Esophagus (tissue), 2 donors: ENCODE data around the gene OGFOD2. TPM values are rescaled to one million over a fixed set of nuclear protein-coding genes. Genes with fewer than 3 reads are reported as not detected.

Experiments
- H3K27ac ChIP-seq, 2 donors: one replicate each; pipeline ENCODE4 v1.5.1; 2013; ENCODE audit warnings: low read depth in 2 of 2, mild to moderate bottlenecking in 2 of 2, inconsistent platforms in 1 of 2, low read length in 1 of 2, moderate library complexity in 1 of 2
- H3K27me3 ChIP-seq, 2 donors: one replicate each; pipeline ENCODE4 v1.6.1; 2013; ENCODE audit warnings: low read length in 2 of 2, control low read depth in 1 of 2, mild to moderate bottlenecking in 1 of 2; ENCODE audit not compliant: insufficient read depth in 2 of 2, control insufficient read depth in 1 of 2
- H3K36me3 ChIP-seq, 2 donors: one replicate each; pipeline ENCODE4 v1.6.1; 2013; ENCODE audit warnings: low read length in 1 of 2; ENCODE audit not compliant: control insufficient read depth in 2 of 2, insufficient read depth in 2 of 2
- H3K4me1 ChIP-seq, 2 donors: one replicate each; pipeline ENCODE4 v1.6.1; 2013; ENCODE audit warnings: low read length in 1 of 2; ENCODE audit not compliant: control insufficient read depth in 2 of 2, insufficient read depth in 2 of 2
- H3K4me3 ChIP-seq, 2 donors: one replicate each; pipeline ENCODE4 v1.5.1; 2013; ENCODE audit warnings: low read length in 2 of 2, mild to moderate bottlenecking in 2 of 2, low read depth in 1 of 2, moderate library complexity in 1 of 2
- H3K9me3 ChIP-seq, 2 donors: one replicate each; pipeline ENCODE4 v1.6.1; 2013; ENCODE audit warnings: mild to moderate bottlenecking in 2 of 2, low read depth in 1 of 2, low read length in 1 of 2, moderate library complexity in 1 of 2; ENCODE audit not compliant: control insufficient read depth in 2 of 2, insufficient read depth in 1 of 2
- WGBS, 2 donors: extraction: QIAGEN DNeasy Blood & Tissue Kit; methylation state at CpG; one replicate each; pipeline ENCODE4 v1.1.7; 2013; 5-methylcytosine and 5-hydroxymethylcytosine counted together
- polyA plus RNA-seq, 2 donors: library from polyadenylated mRNA; stranded (reverse); fragments of 200-250 nt; gene quantifications; one replicate each; pipeline ENCODE4 v1.2.3, GENCODE V29; 2013
- donor health status: healthy with polysubstance abuse.
- donor health status: Bipolar disorder and iron deficiency.

The OGFOD2 gene
- polyA plus RNA-seq, 2 donors, result 10.8 to 11.5 TPM

- H3K27ac ChIP-seq, result no peak overlapping the region
- peaks cover 3 to 4% of the 10 kb centered on the region in 2 donors for H3K4me1 ChIP-seq
- H3K27me3 ChIP-seq, result no peaks in the 10 kb centered on the region
- no peaks in the 10 kb centered on the region for H3K9me3 ChIP-seq
- 93 to 94% methylated on average over 25 of the region's 25 CpGs for WGBS, 2 donors
- no peak overlapping the region for H3K4me3 ChIP-seq
- peaks cover 5 to 26% of the 10 kb centered on the region in 2 donors for H3K36me3 ChIP-seq
Observed at GRCh38 chr12:122997343-122998250, 22.6 kb downstream of the OGFOD2 start.

DNA sequence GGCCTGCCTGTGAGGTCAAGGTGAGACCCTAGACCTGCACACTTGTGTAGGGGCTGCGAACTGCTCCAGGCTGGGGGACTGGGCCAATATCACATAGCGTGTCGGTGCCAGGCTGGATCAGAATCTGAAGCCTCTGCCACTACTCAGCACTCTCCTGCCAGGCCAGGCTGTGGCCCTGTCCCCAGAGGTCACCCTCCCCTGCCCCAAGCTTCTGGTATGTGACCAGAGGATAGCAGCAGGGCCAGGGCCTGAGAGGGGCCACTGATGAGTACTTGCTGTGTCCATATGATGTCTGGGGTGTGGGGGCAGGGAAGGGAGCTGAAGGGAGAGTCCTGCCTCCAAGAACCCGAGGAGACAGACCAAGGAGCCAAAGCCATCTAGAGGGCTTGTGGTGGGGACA lies 23.3 kb downstream of the OGFOD2 start:
- 90 to 91% methylated on average over 4 of the region's 4 CpGs for WGBS, 2 donors
- H3K36me3 ChIP-seq, result peaks cover 5 to 26% of the 10 kb centered on the region in 2 donors
- H3K27ac ChIP-seq, result no peak overlapping the region
- peaks cover 3 to 4% of the 10 kb centered on the region in 2 donors for H3K4me1 ChIP-seq
- no peaks in the 10 kb centered on the region for H3K9me3 ChIP-seq
- no peaks in the 10 kb centered on the region for H3K27me3 ChIP-seq
- no peak overlapping the region for H3K4me3 ChIP-seq

DNA sequence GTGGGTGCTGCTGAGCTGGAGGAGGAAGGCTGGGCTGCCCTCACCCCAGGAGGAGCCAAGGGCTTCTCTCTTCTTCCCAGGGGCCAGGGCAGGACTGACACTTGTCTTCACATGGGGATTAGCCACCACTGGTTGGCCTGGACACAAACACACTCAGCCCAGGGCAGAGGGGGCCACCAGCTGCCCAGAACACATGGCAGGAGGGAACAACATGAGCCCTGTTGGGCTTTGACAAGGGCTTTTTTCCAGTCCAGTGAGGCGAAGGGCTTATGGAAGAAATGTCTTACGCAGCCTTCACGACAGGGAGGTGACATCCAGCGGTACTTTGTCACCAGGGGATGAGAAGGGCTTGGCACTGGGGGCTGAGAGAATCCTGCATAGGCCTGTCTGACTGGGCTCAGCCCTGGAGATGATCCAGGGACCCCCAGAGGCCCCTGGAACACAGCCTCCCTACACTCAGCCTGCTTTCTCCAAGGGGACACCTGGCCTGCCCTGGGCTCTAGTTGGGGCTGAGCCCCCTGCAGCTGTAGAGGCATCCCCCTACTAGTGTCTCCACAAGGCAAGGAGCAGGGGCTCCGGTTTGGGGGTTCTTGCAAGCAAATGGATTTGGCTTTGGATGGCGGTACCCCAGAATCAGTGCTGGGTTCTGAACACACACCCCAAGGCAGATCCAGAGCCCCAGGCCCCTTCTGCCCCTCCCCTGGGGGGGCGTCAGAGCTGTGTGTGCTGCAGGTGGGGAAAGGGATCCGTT lies 24.3 kb downstream of the OGFOD2 start:
- H3K9me3 ChIP-seq, result no peaks in the 10 kb centered on the region
- no peak overlapping the region for H3K4me3 ChIP-seq
- 87 to 92% methylated on average over 8 of the region's 8 CpGs for WGBS, 2 donors
- H3K36me3 ChIP-seq, result peaks cover 5 to 23% of the 10 kb centered on the region in 2 donors
- peaks cover 3 to 4% of the 10 kb centered on the region in 2 donors for H3K4me1 ChIP-seq
- no peak overlapping the region for H3K27ac ChIP-seq
- H3K27me3 ChIP-seq, result no peaks in the 10 kb centered on the region

GRCh38 chr12:122999986-123000420 lies 25.0 kb downstream of the OGFOD2 start:
- H3K36me3 ChIP-seq, result peaks cover 5 to 23% of the 10 kb centered on the region in 2 donors

DNA sequence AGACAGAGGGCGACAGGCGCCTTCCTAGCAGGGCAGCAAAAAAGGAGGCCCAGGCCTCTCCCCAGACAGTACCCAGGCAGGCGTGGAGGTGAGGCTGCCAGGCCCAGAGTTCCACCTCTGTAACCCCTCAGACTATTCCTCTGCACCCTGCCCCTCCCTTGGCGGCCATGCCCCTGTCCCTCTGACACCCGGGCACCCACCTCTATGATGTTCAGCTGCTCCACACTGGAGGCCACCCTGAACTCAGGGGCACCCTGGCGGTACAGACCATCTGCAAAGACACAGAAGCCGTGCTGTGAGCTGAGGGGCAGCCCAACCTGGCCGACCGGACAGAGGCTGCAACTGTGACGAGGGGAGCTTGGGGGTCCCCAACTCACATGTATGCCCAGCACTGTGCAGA lies 25.5 kb downstream of the OGFOD2 start:
- Histone ChIP-seq H3K4me3 (no peak overlapping the region), H3K27me3 (no peaks in the 10 kb centered on the region), H3K36me3 (peaks cover 5 to 21% of the 10 kb centered on the region in 2 donors), H3K9me3 (no peaks in the 10 kb centered on the region), H3K4me1 (peaks cover 0 to 3% of the 10 kb centered on the region in 2 donors), H3K27ac (no peak overlapping the region)
- WGBS, 2 donors, result 94% methylated on average over 10 of the region's 10 CpGs

More at GRCh38 chr12:122999986-123000420, 25.0 kb downstream of the OGFOD2 start:
- H3K27ac ChIP-seq, result no peak overlapping the region
- peaks cover 2 to 4% of the 10 kb centered on the region in 2 donors for H3K4me1 ChIP-seq
- no peaks in the 10 kb centered on the region for H3K27me3 ChIP-seq
- H3K4me3 ChIP-seq, result no peak overlapping the region
- WGBS, 2 donors, result 84 to 85% methylated on average over 20 of the region's 20 CpGs
- no peaks in the 10 kb centered on the region for H3K9me3 ChIP-seq

DNA sequence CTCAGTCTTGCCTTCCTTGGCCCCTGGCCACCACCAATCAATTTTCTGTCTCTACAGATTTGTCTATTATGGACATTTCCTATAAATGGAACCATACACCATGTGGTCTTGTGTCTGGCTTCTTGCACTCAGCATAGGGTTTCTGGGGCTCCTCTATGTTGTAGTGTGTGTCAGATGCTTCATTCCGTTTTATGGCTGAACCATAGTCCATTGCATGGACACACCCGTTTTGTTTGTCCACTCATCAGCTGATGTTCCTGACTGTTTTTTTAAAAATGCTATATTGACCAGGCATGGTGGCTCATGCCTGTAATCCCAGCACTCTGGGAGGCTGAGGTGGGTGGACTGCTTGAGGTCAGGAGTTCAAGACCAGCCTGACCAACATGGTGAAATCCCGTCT lies 26.4 kb downstream of the OGFOD2 start:
- WGBS, 2 donors, result 90 to 92% methylated on average over 3 of the region's 3 CpGs
- peaks cover 5 to 21% of the 10 kb centered on the region in 2 donors for H3K36me3 ChIP-seq

GRCh38 chr12:123003257-123003656 lies 28.2 kb downstream of the OGFOD2 start:
- Histone ChIP-seq H3K27me3 (no peaks in the 10 kb centered on the region), H3K9me3 (no peaks in the 10 kb centered on the region), H3K4me1 (no peaks in the 10 kb centered on the region), H3K4me3 (no peak overlapping the region), H3K36me3 (peaks cover 5 to 12% of the 10 kb centered on the region in 2 donors), H3K27ac (no peak overlapping the region)
- 84 to 90% methylated on average over 6 of the region's 6 CpGs for WGBS, 2 donors

More for the DNA sequence above, 26.4 kb downstream of the OGFOD2 start:
- no peaks in the 10 kb centered on the region for H3K27me3 ChIP-seq
- H3K4me3 ChIP-seq, result no peak overlapping the region
- no peaks in the 10 kb centered on the region for H3K4me1 ChIP-seq
- H3K9me3 ChIP-seq, result no peaks in the 10 kb centered on the region
- no peak overlapping the region for H3K27ac ChIP-seq

DNA sequence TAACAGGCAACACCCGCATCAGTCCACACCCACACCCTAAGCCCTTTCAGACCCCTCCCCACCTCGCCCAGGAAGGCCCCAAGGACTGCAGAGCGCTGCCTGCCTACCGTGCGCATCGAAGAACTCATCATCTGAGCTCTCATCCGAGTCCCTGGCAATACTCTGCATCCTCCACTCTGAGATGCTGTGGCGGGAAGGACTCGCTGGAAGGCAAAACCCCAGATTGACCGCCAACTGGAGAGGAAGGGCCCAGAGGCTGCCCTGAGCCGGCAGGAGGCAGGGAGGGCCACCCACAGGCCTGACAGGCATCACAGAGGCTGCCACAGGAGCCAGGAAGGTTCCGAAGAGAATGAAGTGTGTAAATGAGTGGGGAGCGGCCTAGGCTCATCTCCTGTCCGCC lies 29.2 kb downstream of the OGFOD2 start:
- 84 to 86% methylated on average over 13 to 14 of the region's 14 CpGs for WGBS, 2 donors
- Histone ChIP-seq H3K9me3 (no peaks in the 10 kb centered on the region), H3K4me1 (no peaks in the 10 kb centered on the region), H3K27ac (no peak overlapping the region), H3K4me3 (no peak overlapping the region), H3K36me3 (peaks cover 8 to 12% of the 10 kb centered on the region in 2 donors), H3K27me3 (no peaks in the 10 kb centered on the region)

- Histone ChIP-seq H3K4me1 (no peaks in the 10 kb centered on the region), H3K27me3 (no peaks in the 10 kb centered on the region), H3K36me3 (peaks cover 4 to 18% of the 10 kb centered on the region in 2 donors), H3K27ac (no peak overlapping the region), H3K4me3 (no peak overlapping the region), H3K9me3 (no peaks in the 10 kb centered on the region)
- WGBS, 2 donors, result 93 to 95% methylated on average over 22 of the region's 22 CpGs
Observed at GRCh38 chr12:123005081-123005626, 30.1 kb downstream of the OGFOD2 start.
